D721Med (cell line): ENCODE data around the gene LINC01488.

Experiments
- DNase-seq: peaks from one replicate; pipeline ENCODE4 v3.0.0; 2011; ENCODE audit warnings: low spot score; ENCODE audit not compliant: insufficient read length
- FAIRE-seq: peaks from 2 replicates; lab custom pipeline; 2011; peaks lifted over from hg19 to GRCh38; lab: Jason Lieb, UNC
- TF ChIP-seq, protein P1 (sequence below): IDR thresholded peaks from 2 replicates; pipeline ENCODE4 v1.5.1; 2012; ENCODE audit warnings: mild to moderate bottlenecking, control low read depth; ENCODE audit not compliant: insufficient read depth; ENCODE audit errors: missing control alignments

The LINC01488 gene

DNA sequence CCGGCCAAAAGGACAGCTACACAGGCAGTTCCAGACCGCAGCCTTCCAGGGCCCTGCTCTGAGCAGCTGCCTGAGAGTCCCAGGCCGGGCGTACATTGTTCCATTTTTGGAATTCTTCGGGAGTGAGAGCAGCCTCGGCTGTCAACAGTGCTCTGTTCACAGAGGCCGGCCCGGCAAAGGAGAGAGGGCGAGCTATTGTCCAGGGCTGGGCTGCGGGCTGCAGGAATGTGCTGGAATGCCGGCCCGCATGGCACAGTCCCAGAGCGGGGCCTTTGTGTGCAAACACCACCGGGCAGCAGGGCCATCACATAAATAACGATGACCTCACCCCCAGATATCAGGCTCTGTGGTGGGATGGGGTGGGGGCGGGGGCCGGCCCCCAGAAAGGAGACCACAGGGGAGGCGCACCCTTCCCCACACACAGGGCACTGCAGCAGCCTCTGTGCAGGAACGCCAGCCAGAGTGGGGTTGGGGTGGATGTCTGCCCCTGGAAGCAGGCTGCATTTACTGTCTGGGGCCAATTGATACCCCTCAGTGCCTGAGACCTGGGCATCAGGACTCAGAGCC, 15.8 kb downstream of the LINC01488 start:
- TF ChIP-seq, protein P1, sequence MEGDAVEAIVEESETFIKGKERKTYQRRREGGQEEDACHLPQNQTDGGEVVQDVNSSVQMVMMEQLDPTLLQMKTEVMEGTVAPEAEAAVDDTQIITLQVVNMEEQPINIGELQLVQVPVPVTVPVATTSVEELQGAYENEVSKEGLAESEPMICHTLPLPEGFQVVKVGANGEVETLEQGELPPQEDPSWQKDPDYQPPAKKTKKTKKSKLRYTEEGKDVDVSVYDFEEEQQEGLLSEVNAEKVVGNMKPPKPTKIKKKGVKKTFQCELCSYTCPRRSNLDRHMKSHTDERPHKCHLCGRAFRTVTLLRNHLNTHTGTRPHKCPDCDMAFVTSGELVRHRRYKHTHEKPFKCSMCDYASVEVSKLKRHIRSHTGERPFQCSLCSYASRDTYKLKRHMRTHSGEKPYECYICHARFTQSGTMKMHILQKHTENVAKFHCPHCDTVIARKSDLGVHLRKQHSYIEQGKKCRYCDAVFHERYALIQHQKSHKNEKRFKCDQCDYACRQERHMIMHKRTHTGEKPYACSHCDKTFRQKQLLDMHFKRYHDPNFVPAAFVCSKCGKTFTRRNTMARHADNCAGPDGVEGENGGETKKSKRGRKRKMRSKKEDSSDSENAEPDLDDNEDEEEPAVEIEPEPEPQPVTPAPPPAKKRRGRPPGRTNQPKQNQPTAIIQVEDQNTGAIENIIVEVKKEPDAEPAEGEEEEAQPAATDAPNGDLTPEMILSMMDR, result no peak
- no peak for DNase-seq
- no peak for FAIRE-seq

DNA sequence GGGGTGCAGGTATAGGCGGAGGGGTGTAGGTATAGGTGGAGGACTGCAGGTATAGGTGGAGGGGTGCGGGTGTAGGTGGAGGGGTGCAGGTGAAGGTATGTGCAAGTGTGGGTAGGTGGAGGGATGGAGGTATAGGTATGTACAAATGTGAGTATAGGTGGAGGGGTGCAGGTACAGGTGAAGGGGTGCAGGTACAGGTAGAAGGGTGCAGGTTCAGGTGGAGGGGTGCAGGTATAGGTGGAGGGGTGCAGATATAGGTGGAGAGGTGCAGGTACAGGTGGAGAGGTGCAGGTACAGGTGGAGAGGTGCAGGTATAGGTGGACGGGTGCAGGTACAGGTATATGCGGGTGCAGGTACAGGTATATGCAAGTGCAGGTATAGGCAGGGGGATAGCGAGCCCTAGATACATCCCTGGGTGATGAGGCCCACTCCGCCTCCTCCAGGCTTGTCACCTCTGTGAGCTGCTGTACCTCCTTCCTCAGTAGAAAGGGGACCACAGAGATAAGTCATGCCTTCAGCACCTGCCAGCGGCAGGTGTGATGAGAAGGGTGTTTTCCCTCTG, 17.2 kb downstream of the LINC01488 start:
- DNase-seq (no peak), FAIRE-seq (no peak)
- TF ChIP-seq, protein P1, result no peak

DNA sequence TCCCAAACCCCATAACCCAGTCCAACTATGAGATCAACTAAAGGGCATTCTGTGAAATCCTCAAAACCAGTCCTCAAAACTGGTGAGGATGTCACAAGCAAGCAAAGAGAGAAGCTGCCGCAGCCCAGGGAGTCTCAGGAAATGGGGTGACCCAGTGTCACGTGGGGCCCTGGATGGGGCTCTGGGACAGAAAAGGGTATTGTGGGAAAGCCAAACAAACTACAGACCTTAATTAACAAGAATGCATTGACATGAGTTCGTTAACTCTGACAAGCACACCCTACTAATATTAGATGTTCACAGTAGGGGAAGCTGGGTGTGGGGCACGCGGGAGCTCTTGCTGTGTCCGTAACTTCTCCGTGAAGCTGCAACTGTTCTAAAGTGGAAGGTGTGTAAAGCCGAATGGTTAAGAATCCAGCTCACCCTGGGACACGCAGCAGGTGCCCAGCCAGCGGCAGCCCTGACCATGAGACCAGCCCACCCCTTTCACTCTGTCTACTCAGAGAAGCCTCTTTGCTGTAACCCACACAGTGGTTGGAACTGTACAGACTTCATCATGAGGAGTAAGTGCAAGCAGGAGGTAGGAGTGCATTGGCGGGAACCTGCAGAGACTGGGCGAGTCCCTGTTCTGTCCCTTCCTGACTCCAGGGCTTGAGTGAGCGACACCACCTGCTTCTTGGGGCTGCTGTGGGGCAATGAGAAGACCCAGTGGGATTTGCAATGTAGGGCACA, 17.9 kb downstream of the LINC01488 start:
- no peak for DNase-seq
- TF ChIP-seq, protein P1, result no peak
- FAIRE-seq, result no peak

- no peak for FAIRE-seq
Observed at GRCh38 chr11:69499918-69500284, 18.4 kb downstream of the LINC01488 start.

GRCh38 chr11:69500285-69501120, 19.0 kb downstream of the LINC01488 start:
- no peak for FAIRE-seq
- TF ChIP-seq, protein P1, result no peak

More at GRCh38 chr11:69499918-69500284, 18.4 kb downstream of the LINC01488 start:
- DNase-seq, result no peak
- TF ChIP-seq, protein P1, result no peak

DNA sequence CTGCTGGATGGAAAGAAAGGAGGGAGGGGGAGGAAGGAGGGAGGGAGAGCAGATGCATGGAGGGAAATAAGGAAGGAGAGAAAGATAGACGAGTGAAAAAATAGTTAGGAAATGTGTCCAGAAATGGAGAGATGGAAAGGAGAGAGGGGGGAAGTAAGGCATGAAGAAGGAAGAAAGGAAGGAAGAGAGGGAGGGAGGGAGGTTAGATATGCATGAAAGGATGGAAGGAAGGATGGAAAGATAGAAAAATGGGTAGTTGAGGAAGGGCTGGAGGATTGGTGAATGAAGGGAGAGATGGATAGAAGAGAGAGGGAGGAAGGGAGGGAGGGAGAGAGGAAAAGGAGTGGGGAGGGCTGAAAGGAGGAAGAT, 19.6 kb downstream of the LINC01488 start:
- TF ChIP-seq, protein P1, result no peak
- no peak for DNase-seq
- FAIRE-seq, result no peak

More at GRCh38 chr11:69500285-69501120, 19.0 kb downstream of the LINC01488 start:
- no peak for DNase-seq
